ENCODE measurements around the gene FCGR3A.
"Not testable (repeated sequence)": the region's sequence is repeated elsewhere in the genome, so short reads cannot be mapped to it uniquely, and the experiment has no call there.

DNA sequence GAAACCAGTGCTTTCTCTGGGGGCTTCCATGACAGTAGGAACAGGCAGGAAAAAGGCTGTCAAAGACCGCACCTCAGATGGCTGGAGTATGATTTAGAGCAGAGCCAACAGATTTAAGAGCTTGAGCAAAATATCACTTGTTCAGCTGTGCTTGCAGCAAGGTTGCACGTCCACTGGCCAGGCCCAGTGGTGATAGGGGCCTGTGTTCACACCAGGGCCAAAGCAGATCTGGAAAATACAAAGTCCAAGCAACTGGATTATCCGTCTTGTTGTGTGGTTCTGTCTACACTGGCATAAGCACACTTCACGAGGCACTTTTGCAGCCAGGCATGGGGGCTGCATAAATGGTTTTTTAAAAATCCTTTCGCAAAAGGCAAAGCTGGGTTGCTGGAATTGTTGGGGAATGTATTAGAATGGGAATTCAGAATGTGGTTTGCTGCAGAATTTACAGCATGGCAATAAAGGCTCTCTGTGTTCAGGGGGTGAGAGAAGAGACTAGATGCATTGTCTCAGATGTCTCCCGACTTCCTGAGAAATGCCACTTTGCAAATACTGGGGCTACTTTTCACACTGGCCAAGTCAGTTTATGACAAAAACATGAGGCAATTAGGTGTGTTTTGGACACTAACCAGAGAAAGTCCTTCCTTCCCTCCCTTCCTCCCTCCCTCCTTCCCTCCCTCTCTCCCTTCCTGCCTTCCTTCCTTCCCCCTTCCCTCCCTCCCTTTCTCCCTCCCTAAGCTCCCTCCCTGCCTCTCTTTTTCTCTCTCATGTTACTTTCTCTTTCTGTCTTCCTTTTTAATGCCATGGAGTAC lies 36.8 kb downstream of the FCGR3A start:
- TF ChIP-seq, protein P1, sequence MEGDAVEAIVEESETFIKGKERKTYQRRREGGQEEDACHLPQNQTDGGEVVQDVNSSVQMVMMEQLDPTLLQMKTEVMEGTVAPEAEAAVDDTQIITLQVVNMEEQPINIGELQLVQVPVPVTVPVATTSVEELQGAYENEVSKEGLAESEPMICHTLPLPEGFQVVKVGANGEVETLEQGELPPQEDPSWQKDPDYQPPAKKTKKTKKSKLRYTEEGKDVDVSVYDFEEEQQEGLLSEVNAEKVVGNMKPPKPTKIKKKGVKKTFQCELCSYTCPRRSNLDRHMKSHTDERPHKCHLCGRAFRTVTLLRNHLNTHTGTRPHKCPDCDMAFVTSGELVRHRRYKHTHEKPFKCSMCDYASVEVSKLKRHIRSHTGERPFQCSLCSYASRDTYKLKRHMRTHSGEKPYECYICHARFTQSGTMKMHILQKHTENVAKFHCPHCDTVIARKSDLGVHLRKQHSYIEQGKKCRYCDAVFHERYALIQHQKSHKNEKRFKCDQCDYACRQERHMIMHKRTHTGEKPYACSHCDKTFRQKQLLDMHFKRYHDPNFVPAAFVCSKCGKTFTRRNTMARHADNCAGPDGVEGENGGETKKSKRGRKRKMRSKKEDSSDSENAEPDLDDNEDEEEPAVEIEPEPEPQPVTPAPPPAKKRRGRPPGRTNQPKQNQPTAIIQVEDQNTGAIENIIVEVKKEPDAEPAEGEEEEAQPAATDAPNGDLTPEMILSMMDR (IDR thresholded peaks at IDR 0.05), result not testable (repeated sequence)
- not testable (repeated sequence) for TF ChIP-seq POLR2A (IDR thresholded peaks at IDR 0.05)

Data from adrenal gland (tissue), 5 donors.